K562 (cell line): ENCODE results near the gene GPR149. TPM values are rescaled to one million over a fixed set of nuclear protein-coding genes. Genes with fewer than 3 reads are reported as not detected.

ENCODE experiments used
- ATF3 ChIP-seq, 2 experiments: fragments of 450-650 bp in 1 of 2; sonication (generic) in 1 of 2; formaldehyde crosslinking in 1 of 2; IDR thresholded peaks in 1 of 2; conservative IDR thresholded peaks in 1 of 2; 2 replicates each; pipeline versions ENCODE4 v1.6.1 to v1.8.1; 2016 to 2023; ENCODE audit warnings: mild to moderate bottlenecking in 2 of 2, moderate library complexity in 2 of 2, inconsistent platforms in 1 of 2, missing genetic modification reagents in 1 of 2
- ETV5 ChIP-seq: sonication (generic); formaldehyde crosslinking; IDR thresholded peaks from 2 replicates; pipeline ENCODE4 v1.4.0; 2020; ENCODE audit warnings: low read depth, mild to moderate bottlenecking, missing genetic modification reagents
- FOXK2 ChIP-seq, 2 experiments: fragments of 450-650 bp; IDR thresholded peaks in 1 of 2; conservative IDR thresholded peaks in 1 of 2; 2 replicates each; pipeline ENCODE4 v1.6.1; 2016; ENCODE audit warnings: low read depth in 2 of 2, mild to moderate bottlenecking in 1 of 2
- GTF2E2 ChIP-seq: fragments of 200-800 bp; sonication (Bioruptor generic); IDR thresholded peaks from 2 replicates; pipeline ENCODE4 v1.6.1; 2016; ENCODE audit warnings: missing genetic modification characterization, missing compliant biosample characterization
- GTF2F1 ChIP-seq: IDR thresholded peaks from 2 replicates; pipeline ENCODE4 v1.6.1; 2011; ENCODE audit warnings: low read depth, low read length, improper control_type of control experiment
- HNRNPLL ChIP-seq: fragments of 200-400 bp; formaldehyde crosslinking; IDR thresholded peaks from 2 replicates; pipeline ENCODE4 v1.6.1; 2017; ENCODE audit warnings: low read length, low read depth, mild to moderate bottlenecking; ENCODE audit not compliant: poor library complexity, severe bottlenecking
- JUND ChIP-seq, 2 experiments: IDR thresholded peaks; 2 replicates in 1 of 2; 3 replicates in 1 of 2; pipeline ENCODE4 v1.6.1; 2011; ENCODE audit warnings: borderline replicate concordance in 2 of 2, low read depth in 2 of 2, low read length in 2 of 2, improper control_type of control experiment in 1 of 2, missing biosample characterization in 1 of 2, missing genetic modification characterization in 1 of 2, missing genetic modification reagents in 1 of 2
- LEF1 ChIP-seq: fragments of 450-650 bp; IDR thresholded peaks from 2 replicates; pipeline ENCODE4 v1.6.1; 2016; ENCODE audit warnings: mild to moderate bottlenecking
- NR2C2 ChIP-seq, 2 experiments: fragments of 200-800 bp in 1 of 2; sonication (Bioruptor generic) in 1 of 2; sonication (generic) in 1 of 2; formaldehyde crosslinking in 1 of 2; IDR thresholded peaks; 2 replicates each; pipeline versions ENCODE4 v1.6.1 to v1.8.0; 2016 to 2022; ENCODE audit warnings: mild to moderate bottlenecking in 1 of 2, missing compliant biosample characterization in 1 of 2, missing genetic modification characterization in 1 of 2, missing genetic modification reagents in 1 of 2
- POLR2B ChIP-seq: fragments of 450-650 bp; IDR thresholded peaks from 2 replicates; pipeline ENCODE4 v1.6.1; 2018; ENCODE audit warnings: low read depth; ENCODE audit not compliant: partially characterized antibody
- RB1 ChIP-seq: fragments of 450-650 bp; IDR thresholded peaks from 2 replicates; pipeline ENCODE4 v1.6.1; 2017; ENCODE audit warnings: low read depth, mild to moderate bottlenecking
- RBM25 ChIP-seq: fragments of 200-400 bp; formaldehyde crosslinking; IDR thresholded peaks from 2 replicates; pipeline ENCODE4 v1.6.1; 2018; ENCODE audit warnings: low read length, low read depth, moderate library complexity; ENCODE audit not compliant: severe bottlenecking
- SRSF3 ChIP-seq: fragments of 200-400 bp; formaldehyde crosslinking; IDR thresholded peaks from 2 replicates; pipeline ENCODE4 v1.6.1; 2016; ENCODE audit warnings: mild to moderate bottlenecking, low read length, moderate library complexity; ENCODE audit not compliant: insufficient read depth
- SRSF7 ChIP-seq: fragments of 200-400 bp; formaldehyde crosslinking; optimal IDR thresholded peaks from 2 replicates; pipeline ENCODE3; 2017; ENCODE audit warnings: mild to moderate bottlenecking, low read depth, low read length
- TEAD4 ChIP-seq, 2 experiments: sonication (generic) in 1 of 2; formaldehyde crosslinking in 1 of 2; IDR thresholded peaks; 2 replicates each; pipeline versions ENCODE4 v1.6.1 to v1.8.0; 2012 to 2022; ENCODE audit warnings: borderline replicate concordance in 1 of 2, inconsistent platforms in 1 of 2, low read length in 1 of 2, mild to moderate bottlenecking in 1 of 2, missing genetic modification reagents in 1 of 2
- TFAM ChIP-seq: fragments of 250-450 bp; sonication (Bioruptor Pico); conservative IDR thresholded peaks from 2 replicates; pipeline ENCODE4 v1.5.0; 2021; ENCODE audit warnings: mild to moderate bottlenecking, moderate library complexity
- YBX1 ChIP-seq: fragments of 450-650 bp; IDR thresholded peaks from 2 replicates; pipeline ENCODE4 v1.7.1; 2016; ENCODE audit warnings: mild to moderate bottlenecking
- polyA plus RNA-seq, 8 experiments: library from polyadenylated mRNA; depleted of rRNA in 4 of 8; stranded (reverse) in 5 of 8; unstranded in 3 of 8; fragments of >200 nt; fragmentation: Nextera tagmentation in 2 of 8; fragmentation: Illumina TruSeq in 1 of 8; extraction: Ambion mirVana in 2 of 8; extraction: Trizol in 1 of 8; gene quantifications; 2 replicates each; pipeline versions ENCODE4 v1.2.1 to v1.2.3, GENCODE V29; 2011 to 2014; ENCODE audit warnings: inconsistent platforms in 1 of 8, missing spikeins in 1 of 8
- total RNA-seq, 7 experiments: library from RNA; depleted of rRNA in 6 of 7; stranded (reverse); fragments of >200 nt in 6 of 7; fragmentation: Illumina TruSeq in 2 of 7; extraction: Trizol in 2 of 7; gene quantifications; 2 replicates each; pipeline versions ENCODE4 v1.2.1 to v1.2.3, GENCODE V29; 2011 to 2021; ENCODE audit warnings: low replicate concordance in 1 of 7
- TF ChIP-seq, protein P1 (sequence below): sonication (generic); formaldehyde crosslinking; IDR thresholded peaks from 2 replicates; pipeline ENCODE4 v1.8.0; 2023; ENCODE audit warnings: mild to moderate bottlenecking, missing genetic modification reagents
- TF ChIP-seq, protein P2 (sequence below): sonication (generic); formaldehyde crosslinking; IDR thresholded peaks from 2 replicates; pipeline ENCODE4 v1.8.0; 2022; ENCODE audit warnings: missing genetic modification reagents, mild to moderate bottlenecking, moderate library complexity, borderline replicate concordance

The GPR149 gene
- total and polyA plus RNA-seq, 9 of the 15 experiments (the other 6 are each of a cell fraction or from before 2014, with no cell fraction given) = not detected

GRCh38 chr3:154323891-154324738 is 105.9 kb downstream of the GPR149 start, which contains the start of gene DHX36 (continued):
- no peak for TF ChIP-seq SRSF7
- TF ChIP-seq, protein P1, sequence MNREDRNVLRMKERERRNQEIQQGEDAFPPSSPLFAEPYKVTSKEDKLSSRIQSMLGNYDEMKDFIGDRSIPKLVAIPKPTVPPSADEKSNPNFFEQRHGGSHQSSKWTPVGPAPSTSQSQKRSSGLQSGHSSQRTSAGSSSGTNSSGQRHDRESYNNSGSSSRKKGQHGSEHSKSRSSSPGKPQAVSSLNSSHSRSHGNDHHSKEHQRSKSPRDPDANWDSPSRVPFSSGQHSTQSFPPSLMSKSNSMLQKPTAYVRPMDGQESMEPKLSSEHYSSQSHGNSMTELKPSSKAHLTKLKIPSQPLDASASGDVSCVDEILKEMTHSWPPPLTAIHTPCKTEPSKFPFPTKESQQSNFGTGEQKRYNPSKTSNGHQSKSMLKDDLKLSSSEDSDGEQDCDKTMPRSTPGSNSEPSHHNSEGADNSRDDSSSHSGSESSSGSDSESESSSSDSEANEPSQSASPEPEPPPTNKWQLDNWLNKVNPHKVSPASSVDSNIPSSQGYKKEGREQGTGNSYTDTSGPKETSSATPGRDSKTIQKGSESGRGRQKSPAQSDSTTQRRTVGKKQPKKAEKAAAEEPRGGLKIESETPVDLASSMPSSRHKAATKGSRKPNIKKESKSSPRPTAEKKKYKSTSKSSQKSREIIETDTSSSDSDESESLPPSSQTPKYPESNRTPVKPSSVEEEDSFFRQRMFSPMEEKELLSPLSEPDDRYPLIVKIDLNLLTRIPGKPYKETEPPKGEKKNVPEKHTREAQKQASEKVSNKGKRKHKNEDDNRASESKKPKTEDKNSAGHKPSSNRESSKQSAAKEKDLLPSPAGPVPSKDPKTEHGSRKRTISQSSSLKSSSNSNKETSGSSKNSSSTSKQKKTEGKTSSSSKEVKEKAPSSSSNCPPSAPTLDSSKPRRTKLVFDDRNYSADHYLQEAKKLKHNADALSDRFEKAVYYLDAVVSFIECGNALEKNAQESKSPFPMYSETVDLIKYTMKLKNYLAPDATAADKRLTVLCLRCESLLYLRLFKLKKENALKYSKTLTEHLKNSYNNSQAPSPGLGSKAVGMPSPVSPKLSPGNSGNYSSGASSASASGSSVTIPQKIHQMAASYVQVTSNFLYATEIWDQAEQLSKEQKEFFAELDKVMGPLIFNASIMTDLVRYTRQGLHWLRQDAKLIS = peak; percentile 22; the same call in 1 of the 2 replicates
- peak; percentile 62; the same call in 1 of the 2 replicates for TF ChIP-seq ETV5 (CRISPR knock-in tag)
- peak; percentile 79 for TF ChIP-seq JUND (IDR thresholded peaks at IDR 0.05; ENCODE audit: borderline replicate concordance, low read depth, low read length)
- TF ChIP-seq JUND (tag; IDR thresholded peaks at IDR 0.05; ENCODE audit: borderline replicate concordance, low read depth, low read length) = peak; percentile 62; the same call in 1 of the 3 replicates
- TF ChIP-seq, protein P2, sequence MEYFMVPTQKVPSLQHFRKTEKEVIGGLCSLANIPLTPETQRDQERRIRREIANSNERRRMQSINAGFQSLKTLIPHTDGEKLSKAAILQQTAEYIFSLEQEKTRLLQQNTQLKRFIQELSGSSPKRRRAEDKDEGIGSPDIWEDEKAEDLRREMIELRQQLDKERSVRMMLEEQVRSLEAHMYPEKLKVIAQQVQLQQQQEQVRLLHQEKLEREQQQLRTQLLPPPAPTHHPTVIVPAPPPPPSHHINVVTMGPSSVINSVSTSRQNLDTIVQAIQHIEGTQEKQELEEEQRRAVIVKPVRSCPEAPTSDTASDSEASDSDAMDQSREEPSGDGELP (CRISPR knock-in tag) = peak; percentile 67; the same call in 1 of the 2 replicates
- TF ChIP-seq RB1 = 0 out of 2 replicates have a peak, but pooled peaks have one; percentile 70
- TF ChIP-seq POLR2B = peak; percentile 88
- no peak for TF ChIP-seq SRSF3
- TF ChIP-seq GTF2E2 (tag) = 0 out of 2 replicates have a peak, but pooled peaks have one; percentile 77
- no peak for TF ChIP-seq LEF1
- TF ChIP-seq FOXK2 (conservative IDR thresholded peaks at IDR 0.05 in 1 of 2, IDR thresholded peaks at IDR 0.05 in 1 of 2; ENCODE audit: low read depth in 2 of 2) = peak in 1 of 2 experiments; percentile 51; a peak in 1 of 4 replicates
- no peak for TF ChIP-seq TFAM (CRISPR knock-in tag)
- peak; percentile 94 for TF ChIP-seq ATF3 (IDR thresholded peaks at IDR 0.05)
- no peak; the same call in 1 of the 2 replicates for TF ChIP-seq ATF3 (CRISPR knock-in tag; conservative IDR thresholded peaks at IDR 0.05)
- 0 out of 2 replicates have a peak, but pooled peaks have one; percentile 55 for TF ChIP-seq GTF2F1
- no peak for TF ChIP-seq RBM25
- TF ChIP-seq HNRNPLL = peak; percentile 31
- no peak for TF ChIP-seq NR2C2 (CRISPR knock-in tag; IDR thresholded peaks at IDR 0.05)
- peak; percentile 71; the same call in 1 of the 2 replicates for TF ChIP-seq NR2C2 (tag; IDR thresholded peaks at IDR 0.05)
- no peak for TF ChIP-seq YBX1
- peak; percentile 16; the same call in 1 of the 2 replicates for TF ChIP-seq TEAD4 (IDR thresholded peaks at IDR 0.05; ENCODE audit: low read length)
- no peak for TF ChIP-seq TEAD4 (CRISPR knock-in tag; IDR thresholded peaks at IDR 0.05; ENCODE audit: borderline replicate concordance)
